Bronchial epithelial cell (primary cell): Measurements from ENCODE around the gene SEZ6L2. TPM values are rescaled to one million over a fixed set of nuclear protein-coding genes. Genes with fewer than 3 reads are reported as not detected.
A peak's percentile ranks its signal among the peaks of the same experiment; 100 is the strongest.

Experiments used
- DNase-seq: peaks from one replicate; pipeline ENCODE4 v3.0.0-alpha.2; 2010; ENCODE audit warnings: low read depth
- FAIRE-seq: peaks from 2 replicates; lab custom pipeline; 2011; peaks lifted over from hg19 to GRCh38; lab: Jason Lieb, UNC
- H3K27me3 ChIP-seq: 2 replicates; pipeline ENCODE4 v1.5.1; 2011; ENCODE audit warnings: low read length; ENCODE audit not compliant: control insufficient read depth, insufficient read depth
- H3K36me3 ChIP-seq: 2 replicates; pipeline ENCODE4 v1.5.1; 2011; ENCODE audit warnings: low read length; ENCODE audit not compliant: control insufficient read depth, insufficient read depth
- H3K4me3 ChIP-seq: 2 replicates; pipeline ENCODE4 v1.5.1; 2011; ENCODE audit warnings: mild to moderate bottlenecking, low read depth, low read length, control low read depth
- total RNA-seq: library from RNA; depleted of rRNA; stranded (reverse); fragments of >200 nt; gene quantifications from 2 replicates; pipeline ENCODE4 v1.2.1, GENCODE V29; 2014
- TF ChIP-seq, protein P1 (sequence below): IDR thresholded peaks from 2 replicates; pipeline ENCODE4 v1.5.1; 2011; ENCODE audit warnings: mild to moderate bottlenecking, moderate library complexity, low read length, control low read depth, inconsistent platforms; ENCODE audit not compliant: insufficient read depth, severe bottlenecking

The SEZ6L2 gene
- total RNA-seq, 1 donor from 2014 or later, result 2.9 TPM

DNA sequence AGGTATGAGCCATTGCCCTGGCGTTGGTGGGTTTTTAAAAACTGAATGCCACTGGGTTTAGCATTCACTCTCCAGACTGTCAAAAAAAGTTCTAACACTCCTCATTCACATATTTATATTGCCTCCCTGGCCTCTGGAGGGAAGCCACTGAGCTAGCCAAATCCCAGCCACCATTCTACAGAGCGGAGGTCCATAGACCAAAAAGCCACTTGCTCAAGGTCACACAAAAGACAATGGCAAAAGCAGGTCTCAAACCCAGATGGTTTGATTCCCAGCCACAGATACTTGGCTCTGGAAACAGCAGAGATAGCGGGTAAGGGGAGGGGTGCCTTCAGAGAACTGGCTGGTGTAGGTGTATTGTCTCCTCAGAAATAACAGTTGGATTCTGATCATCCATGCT, 18.3 kb downstream of the SEZ6L2 start:
- DNase-seq (no peak), FAIRE-seq (no peak)
- TF ChIP-seq, protein P1, sequence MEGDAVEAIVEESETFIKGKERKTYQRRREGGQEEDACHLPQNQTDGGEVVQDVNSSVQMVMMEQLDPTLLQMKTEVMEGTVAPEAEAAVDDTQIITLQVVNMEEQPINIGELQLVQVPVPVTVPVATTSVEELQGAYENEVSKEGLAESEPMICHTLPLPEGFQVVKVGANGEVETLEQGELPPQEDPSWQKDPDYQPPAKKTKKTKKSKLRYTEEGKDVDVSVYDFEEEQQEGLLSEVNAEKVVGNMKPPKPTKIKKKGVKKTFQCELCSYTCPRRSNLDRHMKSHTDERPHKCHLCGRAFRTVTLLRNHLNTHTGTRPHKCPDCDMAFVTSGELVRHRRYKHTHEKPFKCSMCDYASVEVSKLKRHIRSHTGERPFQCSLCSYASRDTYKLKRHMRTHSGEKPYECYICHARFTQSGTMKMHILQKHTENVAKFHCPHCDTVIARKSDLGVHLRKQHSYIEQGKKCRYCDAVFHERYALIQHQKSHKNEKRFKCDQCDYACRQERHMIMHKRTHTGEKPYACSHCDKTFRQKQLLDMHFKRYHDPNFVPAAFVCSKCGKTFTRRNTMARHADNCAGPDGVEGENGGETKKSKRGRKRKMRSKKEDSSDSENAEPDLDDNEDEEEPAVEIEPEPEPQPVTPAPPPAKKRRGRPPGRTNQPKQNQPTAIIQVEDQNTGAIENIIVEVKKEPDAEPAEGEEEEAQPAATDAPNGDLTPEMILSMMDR, result no peak

DNA sequence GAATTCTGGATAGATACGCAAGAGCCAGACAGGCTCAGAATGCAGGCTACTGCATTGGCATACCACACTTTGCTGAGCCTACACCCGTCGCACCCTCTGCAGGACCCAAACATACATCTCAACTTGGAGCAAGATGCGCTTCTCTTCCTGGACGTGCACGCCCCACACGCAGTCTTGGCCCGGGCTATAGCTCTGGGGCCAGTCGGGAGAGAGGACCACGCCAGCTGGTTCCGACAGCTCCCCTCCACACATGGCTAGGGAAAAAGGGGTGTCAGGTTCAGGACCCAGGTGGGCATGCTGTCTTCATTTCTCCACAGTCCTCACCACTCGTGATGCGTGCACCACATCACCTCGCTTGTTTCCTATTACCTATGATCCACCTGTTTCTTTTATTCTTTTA, 21.2 kb downstream of the SEZ6L2 start:
- H3K36me3 ChIP-seq, result no peaks in the 10 kb centered on the region
- TF ChIP-seq, protein P1, result no peak
- no peak for DNase-seq
- H3K27me3 ChIP-seq, result peaks cover 12% of the 10 kb centered on the region
- FAIRE-seq, result no peak
- no peak overlapping the region for H3K4me3 ChIP-seq

More for the DNA sequence above, 18.3 kb downstream of the SEZ6L2 start:
- H3K36me3 ChIP-seq, result no peaks in the 10 kb centered on the region
- H3K27me3 ChIP-seq, result peaks cover 10% of the 10 kb centered on the region
- H3K4me3 ChIP-seq, result no peak overlapping the region

DNA sequence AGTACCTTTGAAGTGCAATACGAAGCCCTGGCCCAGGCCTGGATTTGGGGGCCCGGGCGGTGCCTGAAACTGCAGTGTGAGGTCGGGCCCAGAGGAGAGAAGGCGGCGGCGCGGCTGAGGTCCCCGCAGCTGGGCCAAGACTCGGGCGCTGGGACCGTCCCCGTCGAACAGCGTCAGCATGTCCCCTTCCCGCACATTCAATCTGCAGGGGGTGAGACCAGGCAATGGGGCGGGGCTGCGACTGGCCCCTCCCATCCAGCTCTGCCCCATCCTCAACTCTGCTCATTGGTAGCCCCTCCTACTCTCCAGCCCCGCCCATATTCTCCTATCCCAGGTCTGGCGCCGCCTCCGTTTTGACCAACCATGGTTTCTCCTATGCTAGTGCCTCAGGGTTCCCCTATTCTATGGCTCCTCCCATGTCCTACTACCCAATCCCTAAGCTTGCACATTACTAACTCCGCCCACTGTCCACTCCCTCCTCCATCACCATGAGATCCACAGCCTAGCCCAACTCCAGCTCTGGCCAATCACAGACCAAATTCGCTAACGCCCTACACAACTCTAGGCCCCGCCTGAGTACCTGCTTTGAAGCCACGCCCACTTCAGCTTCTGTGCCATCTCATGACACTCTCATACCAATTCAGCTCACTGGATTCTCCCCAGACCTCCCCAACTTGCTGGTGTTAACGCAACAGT, 21.9 kb downstream of the SEZ6L2 start:
- TF ChIP-seq, protein P1, result no peak
- peak; percentile 74 for DNase-seq
- FAIRE-seq, result no peak
- H3K36me3 ChIP-seq, result no peaks in the 10 kb centered on the region
- no peak overlapping the region for H3K4me3 ChIP-seq
- H3K27me3 ChIP-seq, result peaks cover 12% of the 10 kb centered on the region

DNA sequence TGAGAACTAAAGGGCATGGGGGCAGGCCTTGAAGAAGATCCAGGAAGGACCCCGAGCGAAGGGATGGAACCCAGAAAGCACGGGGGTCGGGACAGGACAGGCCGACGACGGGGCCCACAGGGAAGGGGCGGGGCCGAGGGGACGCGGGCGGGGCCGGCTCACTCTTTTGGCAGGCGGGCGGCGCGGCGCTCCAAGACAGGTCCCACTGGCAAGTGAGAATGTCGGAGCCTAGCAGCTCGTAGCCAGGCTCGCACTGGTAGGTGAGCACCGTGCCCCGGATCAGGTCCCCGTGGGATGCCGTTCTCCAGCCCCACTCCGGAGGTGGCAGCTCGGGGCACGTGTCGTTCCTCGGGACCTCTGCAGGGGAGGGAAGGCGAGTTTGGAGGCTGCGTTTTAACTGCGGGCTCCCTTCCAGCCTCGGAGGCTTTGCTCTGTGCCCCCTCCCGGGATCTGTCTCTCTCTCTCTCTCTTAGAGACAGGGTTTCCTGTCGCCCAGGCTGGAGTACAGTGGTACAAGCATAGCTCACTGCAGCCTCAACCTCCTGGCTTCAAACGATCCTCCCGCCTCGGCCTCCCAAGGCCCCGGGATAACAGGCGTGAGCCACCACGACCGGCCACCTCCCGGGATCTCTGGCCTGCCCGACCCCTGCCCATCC, 22.6 kb downstream of the SEZ6L2 start:
- Histone ChIP-seq H3K27me3 (peaks cover 12% of the 10 kb centered on the region), H3K36me3 (no peaks in the 10 kb centered on the region), H3K4me3 (no peak overlapping the region)
- no peak for FAIRE-seq
- TF ChIP-seq, protein P1, result no peak
- no peak for DNase-seq

DNA sequence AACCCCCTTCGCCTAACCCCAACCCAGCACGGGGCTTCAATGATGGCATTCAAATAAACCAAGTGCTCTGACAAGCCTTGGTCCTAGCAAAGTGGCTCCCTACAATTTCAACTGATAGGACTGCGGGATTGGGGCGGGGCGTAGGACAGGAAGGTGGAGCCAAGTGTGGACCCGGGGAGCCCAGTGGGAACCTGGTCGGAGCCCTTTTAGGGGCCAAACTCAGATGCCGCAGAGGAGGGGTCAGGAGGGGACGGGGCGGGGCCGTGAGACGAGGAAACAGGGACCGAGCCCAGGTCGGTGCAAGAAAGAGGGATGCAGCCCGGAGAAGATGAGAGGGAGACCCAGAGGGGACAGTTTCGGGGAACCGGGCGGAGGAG, 23.1 kb downstream of the SEZ6L2 start:
- TF ChIP-seq, protein P1, result no peak
- FAIRE-seq, result no peak
- no peak for DNase-seq
- H3K27me3 ChIP-seq, result peaks cover 12% of the 10 kb centered on the region
- no peaks in the 10 kb centered on the region for H3K36me3 ChIP-seq
- H3K4me3 ChIP-seq, result no peak overlapping the region
